ENCODE measurements around the gene EPB41L5.
"Not testable (repeated sequence)": the region's sequence is repeated elsewhere in the genome, so short reads cannot be mapped to it uniquely, and the experiment has no call there.

DNA sequence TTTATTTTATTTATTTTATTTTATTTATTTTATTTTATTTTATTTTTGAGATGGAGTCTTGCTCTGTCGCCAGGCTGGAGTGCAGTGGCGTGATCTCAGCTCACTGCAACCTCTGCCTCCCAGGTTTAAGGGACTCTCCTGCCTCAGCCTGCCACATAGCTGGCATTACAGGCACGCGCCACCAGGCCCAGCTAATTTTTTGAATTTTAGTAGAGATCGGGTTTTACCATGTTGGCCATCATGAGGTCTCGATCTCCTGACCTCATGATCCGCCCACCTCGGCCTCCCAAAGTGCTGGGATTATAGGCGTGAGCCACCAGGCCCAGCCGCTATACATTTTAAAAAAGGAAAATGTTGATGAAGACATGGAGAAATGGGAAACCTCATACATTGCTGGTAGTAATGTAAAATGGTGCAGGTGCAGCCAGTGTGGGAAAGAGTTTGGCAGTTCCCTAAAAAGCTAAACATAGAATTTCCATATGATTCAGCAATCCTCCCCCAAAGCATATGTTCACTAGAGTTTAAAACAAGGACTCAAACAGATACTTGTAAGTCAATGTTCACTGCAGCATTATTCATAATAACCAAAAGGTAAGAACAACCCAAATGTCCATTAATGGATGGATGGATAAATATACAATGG is 187.1 kb downstream of the EPB41L5 start:
- TF ChIP-seq, protein P1, sequence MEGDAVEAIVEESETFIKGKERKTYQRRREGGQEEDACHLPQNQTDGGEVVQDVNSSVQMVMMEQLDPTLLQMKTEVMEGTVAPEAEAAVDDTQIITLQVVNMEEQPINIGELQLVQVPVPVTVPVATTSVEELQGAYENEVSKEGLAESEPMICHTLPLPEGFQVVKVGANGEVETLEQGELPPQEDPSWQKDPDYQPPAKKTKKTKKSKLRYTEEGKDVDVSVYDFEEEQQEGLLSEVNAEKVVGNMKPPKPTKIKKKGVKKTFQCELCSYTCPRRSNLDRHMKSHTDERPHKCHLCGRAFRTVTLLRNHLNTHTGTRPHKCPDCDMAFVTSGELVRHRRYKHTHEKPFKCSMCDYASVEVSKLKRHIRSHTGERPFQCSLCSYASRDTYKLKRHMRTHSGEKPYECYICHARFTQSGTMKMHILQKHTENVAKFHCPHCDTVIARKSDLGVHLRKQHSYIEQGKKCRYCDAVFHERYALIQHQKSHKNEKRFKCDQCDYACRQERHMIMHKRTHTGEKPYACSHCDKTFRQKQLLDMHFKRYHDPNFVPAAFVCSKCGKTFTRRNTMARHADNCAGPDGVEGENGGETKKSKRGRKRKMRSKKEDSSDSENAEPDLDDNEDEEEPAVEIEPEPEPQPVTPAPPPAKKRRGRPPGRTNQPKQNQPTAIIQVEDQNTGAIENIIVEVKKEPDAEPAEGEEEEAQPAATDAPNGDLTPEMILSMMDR (conservative IDR thresholded peaks at IDR 0.05; ENCODE audit: low read length), result not testable (repeated sequence)
- TF ChIP-seq EZH2phosphoT487 (IDR thresholded peaks at IDR 0.05; ENCODE audit: borderline replicate concordance, low read depth, low read length), result not testable (repeated sequence)
